GOT3 (cell line): ENCODE results near the gene LYST.
"Not testable (repeated sequence)": the region's sequence is repeated elsewhere in the genome, so short reads cannot be mapped to it uniquely, and the experiment has no call there.

Experiments
- DNase-seq: peaks from one replicate; lab custom pipeline; 2025; ENCODE audit warnings: mixed read lengths; lab: John Stamatoyannopoulos, UW

The LYST gene

DNA sequence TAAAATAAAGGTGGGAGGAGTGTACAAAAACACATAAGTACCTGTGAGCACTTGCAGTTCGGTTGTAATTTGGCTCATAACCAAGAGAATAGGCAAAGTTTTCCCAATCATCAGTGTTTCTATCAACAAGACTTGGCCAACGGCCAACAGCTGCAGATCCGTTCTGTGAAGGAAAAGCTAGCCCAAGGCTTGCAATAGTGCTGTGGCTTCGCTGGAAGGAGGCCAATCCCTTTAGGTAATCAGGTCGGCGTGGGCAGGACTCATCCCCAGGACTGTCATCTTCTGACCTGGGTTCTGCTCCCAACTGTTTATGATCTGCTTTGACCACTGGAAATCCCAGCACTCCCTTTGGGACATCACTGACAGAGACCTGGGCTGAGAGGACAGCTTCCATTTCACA lies 107.8 kb downstream of the LYST start:
- no peak for DNase-seq

DNA sequence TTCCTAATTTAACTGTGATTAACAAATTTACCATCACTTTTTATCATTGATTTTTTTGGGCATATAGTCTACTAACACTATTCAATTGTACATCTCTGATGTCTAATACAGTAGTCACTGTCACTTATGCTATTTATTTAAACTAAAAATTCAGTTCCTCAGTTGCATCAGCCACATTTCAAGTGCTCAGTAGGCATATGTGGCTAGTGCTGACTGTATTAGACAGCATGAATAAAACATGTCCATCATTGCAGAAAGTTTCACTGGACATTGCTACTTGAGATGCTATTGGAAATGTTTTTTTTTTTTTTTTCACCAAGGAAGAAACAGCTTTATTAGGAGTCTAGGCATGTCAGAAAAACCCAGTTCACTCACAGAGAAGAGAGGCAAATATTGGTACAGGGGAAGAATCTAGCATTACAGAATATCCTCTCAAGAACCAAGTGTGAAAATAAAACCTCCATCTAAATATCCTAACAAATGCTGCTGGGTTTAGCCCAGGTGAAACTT lies 109.1 kb downstream of the LYST start:
- DNase-seq: no peak

DNA sequence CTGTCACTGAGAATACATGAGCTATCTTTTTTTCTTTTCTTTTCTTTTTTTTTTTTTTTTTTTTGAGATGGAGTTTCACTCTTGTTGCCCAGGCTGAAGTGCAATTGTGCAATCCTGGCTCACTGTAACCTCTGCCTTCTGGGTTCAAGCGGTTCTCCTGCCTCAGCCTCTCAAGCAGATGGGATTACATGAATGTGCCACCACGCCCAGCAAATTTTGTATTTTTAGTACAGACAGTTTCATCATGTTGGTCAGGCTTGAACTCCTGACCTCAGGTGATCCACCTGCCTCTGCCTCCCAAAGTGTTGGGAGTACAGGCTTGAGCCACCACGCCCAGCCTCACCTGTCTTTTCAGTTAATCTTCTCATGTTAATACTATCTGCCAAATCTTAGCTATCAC lies 112.5 kb downstream of the LYST start:
- not testable (repeated sequence) for DNase-seq

DNA sequence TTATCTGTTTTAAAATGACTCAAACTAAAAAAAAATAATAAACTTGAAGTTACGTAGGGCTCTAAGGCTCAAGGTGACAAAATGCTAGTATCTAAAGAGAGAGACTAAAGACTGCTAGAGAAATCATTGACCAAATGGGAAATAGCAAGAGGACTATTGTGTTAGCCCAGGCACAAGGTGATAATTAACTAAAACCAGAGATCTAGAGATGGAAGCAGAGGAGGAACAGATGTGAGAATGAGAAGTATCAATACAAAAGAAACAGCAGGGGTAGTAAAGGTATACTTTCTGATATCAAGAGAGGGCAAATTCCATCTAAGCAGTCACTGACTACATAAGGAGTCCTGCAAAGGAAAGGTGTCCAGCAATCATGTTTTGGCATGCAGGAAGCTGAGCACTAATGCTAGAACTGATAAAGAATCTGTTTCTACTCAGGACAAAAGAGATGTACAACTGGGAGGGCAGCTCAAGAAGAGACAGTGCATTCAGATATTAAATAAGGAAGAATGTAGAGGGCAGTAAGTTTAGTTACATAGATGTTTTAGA lies 116.9 kb downstream of the LYST start:
- no peak for DNase-seq

DNA sequence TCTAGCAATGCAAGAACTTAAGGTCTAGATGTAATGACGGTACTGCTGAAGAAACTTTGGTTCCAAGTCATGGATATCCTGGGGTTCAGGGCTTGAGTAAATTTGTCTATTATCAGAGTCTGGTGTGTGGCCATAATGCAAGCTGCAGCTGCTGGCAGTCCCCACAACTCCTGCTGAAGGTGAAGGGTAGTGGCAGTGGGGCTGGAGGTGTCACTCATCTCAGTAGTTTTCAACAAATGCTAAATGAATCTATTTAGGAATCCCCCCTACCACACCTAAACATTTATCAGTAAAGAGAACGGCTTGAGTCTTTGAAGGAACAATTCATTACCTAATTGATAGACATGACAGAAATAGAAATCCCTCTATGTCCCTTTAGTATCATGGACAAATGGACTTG lies 118.0 kb downstream of the LYST start:
- no peak for DNase-seq

DNA sequence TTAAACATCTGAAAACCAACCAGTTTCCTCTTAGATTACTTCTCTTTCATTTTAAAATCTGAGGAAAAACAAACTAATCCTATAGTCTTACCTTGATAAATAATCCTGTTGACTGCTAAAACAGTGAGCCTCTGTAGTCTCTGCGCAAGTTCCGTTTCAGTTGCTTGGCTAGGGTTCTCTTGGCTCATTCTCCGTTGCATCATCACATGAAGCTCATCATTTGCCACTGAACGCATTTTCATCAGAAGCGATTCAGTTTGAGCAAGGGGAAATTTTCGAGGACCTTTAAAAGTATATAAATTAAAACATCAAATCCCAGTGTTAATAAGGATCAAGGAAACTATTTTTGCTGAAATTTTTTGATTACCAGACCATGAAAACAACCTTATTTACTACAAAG lies 120.5 kb downstream of the LYST start:
- no peak for DNase-seq

DNA sequence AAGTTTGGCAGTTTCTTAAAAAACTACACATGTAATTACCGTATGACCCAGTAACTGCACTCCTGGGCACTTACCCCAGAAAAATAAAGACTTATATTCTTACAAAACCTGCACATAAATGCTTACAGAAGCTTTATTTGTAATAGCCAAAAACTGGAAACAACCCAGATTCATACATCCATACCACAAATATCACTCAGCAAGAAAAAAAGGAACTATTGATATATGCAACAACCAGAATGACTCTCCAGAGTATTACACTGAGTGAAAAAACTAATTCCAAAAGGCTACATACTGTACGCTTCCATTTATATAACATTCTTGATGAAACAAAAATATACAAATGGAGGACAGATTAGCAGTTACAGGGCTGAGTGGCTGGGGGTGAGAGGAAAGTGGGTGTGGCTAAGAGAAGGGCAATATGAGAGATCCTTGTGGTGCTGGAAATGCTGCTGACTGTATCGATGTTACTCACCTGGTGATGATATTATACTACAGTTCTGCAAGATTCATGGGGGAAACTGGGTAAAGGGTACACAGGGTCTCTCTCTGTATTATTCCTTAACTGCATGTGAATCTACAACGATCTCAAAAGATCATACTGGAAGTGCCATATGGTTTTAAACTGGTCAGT lies 121.1 kb downstream of the LYST start:
- no peak for DNase-seq

DNA sequence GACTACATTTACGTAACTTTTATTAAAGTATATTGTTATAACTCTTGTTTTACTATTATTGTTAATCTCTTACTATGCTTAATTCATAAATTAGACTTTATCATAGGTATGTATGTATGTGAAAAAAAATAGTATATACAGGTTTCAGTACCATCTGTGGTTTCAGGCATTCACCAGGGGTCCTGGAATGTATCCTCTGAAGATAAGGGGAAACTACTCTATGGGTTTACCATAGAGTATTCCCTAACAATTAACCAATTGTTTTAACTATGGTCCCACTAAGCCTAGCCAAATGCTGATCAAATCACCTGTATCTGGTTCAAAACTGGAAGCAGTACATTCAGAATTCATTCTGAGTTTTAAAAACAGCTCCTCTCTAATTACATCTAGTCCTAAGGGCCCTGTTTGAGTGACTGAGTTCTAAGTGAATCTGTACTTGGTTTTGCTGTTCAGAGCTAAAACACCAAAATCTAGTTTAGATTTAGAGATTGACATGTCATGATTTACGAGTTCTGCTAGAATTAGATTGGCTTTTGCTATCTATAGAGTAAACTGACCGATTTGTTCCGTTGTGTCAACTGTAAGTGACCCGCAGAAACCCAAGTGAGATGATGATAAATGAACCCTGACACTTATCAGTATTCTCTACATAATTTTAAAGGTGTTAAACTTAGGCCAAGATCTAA lies 123.6 kb downstream of the LYST start:
- DNase-seq: no peak

DNA sequence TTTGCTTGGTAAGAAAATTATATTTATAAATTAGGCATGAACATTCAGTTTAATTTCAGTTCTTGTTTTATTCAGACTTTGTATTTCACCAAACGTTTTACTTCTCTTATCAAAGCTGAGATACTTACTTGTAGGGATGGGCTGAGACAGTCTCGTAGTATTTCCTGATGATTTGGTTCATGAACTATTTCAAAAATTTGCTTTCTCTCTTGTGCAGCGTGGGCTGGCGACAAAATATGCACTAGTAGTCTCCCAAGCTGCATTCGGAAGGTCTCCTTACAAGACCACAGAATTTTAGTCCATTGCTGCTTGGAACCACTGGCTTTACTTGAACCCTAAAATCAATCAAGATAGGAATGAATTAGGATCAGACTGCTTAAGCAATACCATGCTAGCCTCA lies 125.4 kb downstream of the LYST start:
- no peak for DNase-seq

DNA sequence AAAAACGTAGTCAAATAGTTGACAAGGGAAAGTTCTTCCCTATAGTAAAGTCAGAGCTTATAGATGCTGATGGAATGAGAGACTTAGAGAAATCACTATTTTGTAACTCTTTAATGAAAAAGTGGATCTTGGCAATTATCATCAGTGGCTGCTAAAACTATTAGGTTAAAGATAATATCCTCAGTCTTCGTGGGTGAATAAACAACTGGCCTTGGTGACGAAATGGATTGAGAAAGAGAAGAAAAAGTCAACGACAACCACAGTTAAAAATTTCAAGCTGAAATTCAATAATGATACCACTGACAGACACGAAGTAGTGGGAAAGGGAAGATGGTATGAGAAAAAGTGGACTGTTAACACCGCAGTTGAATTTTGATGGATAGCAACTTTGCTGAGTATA lies 127.1 kb downstream of the LYST start:
- no peak for DNase-seq

DNA sequence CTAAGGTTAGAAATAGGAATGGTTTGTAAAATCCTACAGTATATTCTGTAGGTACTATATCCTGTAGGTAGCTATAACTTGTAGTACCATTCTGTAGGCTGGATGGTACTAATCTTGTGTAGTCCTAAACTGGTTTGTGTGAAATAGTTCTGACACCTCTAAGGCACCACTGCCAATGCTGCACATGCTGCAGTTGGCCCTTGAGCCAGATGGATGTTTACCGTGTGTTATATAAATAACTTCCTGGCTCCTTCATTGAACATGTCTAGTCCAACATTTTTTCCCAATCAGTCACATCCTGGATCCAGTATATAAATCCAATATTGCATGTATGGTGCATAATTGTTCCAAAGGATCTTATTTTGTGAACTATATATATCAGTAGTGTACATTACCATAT lies 127.6 kb downstream of the LYST start:
- no peak for DNase-seq

DNA sequence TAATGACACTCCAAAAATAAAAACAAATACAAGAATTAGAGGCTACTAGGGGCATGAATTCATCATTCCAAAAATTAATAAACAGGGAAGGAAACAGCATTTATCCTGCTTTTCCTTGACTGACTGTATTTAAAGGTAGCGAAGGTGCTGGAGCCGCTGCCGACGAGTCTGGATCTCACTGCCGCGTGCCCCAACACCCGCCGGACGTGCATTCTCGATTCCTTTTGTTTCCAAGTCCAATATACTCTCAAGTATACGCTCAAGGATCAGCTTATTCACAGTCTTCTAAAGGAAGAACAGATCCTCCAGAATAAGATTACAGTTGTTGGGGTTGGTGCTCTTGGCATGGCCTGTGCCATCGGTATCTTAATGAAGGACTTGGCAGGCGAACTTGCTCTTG lies 129.0 kb downstream of the LYST start:
- DNase-seq: no peak

DNA sequence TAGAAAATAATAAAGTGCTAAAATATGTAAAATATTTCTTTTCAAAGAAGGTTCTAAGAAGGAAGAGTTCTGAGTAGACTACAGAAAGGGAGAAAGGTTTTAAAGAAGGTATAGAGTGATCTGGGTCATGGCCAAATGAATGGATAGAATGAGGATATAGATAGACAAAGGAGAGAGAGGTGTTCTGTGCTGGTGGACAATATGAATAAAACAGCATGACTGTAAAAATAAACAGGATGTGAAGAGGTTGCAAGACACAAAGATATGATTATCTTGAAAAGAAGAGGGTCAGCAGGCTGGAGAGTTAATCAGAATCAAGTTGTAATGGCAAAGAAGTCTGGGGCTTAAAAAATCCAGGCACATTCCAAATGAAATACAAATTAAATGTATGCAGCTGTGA lies 130.4 kb downstream of the LYST start:
- DNase-seq: no peak

DNA sequence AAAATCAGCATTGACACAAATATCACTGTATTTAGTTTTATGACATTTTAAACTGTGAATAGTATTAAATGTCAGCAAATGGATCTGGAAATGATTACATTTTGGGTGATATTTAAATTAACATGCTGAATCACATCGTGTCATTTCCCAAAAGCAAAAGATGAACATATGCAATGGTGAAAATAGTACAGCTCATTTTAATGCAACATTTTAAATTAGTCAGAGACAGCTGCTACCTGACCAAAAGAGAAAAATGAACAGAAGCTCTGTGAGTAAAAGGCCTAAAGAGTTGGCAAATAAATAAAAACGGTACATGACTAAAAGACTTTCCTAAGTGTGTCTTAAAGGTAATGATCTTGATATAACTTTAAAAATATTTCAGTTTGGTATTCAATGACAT lies 131.1 kb downstream of the LYST start:
- no peak for DNase-seq

DNA sequence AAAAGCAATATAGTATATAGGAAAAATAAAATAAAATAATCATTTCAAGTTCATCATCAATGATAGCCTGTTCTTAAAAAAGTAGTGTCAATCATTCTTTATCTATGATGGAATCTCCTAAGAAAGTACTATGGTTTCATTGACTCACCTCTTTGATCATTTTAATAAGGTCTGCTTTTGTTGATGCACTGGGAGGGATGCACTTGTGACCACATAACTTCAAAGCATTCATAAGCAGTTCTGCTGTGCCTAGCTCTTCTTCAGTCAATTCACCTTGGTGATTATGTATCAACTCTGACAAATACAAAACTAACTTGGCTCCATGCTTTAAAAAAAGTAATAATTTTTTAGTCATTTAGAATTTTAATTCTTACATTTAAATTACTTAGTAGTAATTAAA lies 132.4 kb downstream of the LYST start:
- DNase-seq: no peak

DNA sequence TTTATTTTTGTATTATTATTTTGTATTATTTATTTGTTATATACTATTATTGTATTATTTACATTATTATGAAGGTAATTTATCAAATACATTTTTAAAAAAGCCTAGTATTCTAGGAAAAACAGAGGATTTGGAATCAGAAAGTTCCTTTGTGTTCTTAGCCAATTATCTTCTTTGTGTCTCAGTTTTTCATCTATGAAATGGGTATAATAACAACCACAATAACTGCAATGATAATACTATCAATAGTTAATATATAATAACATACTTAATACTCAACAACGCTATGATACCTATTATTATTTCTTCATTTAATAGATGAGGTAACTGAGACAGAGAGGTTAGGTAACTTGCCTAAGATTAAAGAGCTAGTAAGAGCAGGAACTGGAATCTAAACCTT lies 136.7 kb downstream of the LYST start:
- no peak for DNase-seq

DNA sequence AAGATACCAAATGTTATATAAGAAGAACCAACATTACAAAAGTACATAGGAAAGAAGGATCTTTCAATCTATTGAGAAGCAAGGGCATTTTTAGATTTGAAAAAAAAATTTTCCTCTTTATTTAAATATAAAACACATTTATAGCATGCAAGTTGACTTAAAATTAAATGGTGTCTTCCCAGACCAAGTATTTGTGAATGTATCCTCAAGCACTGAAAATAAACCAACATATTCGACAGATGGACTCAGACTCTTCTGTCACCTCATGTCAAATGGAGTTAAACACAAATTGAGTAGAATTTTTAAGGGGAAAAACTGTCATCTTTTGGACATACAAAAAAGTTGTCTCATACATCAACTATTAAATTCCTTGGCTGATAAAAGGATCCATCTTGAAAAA lies 140.1 kb downstream of the LYST start:
- DNase-seq: no peak

DNA sequence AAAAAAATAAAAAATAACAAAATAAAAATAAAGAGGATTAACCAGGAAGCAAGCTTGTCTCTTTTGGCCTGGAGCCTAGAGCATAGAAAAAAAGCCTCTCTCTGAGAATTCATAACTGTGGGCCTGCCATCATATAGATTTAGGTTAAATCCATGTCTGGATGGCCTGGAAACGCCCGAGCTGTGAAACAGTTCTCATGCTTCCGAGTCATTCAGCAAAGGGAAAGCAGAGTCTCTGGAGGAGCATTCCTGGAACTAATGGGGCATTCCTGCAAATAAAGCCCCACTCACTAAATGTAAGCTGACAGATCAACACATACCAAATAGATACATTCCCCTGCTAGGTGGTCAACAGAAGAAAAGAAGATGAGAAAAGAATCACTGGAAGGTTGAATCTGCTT lies 141.3 kb downstream of the LYST start:
- no peak for DNase-seq

DNA sequence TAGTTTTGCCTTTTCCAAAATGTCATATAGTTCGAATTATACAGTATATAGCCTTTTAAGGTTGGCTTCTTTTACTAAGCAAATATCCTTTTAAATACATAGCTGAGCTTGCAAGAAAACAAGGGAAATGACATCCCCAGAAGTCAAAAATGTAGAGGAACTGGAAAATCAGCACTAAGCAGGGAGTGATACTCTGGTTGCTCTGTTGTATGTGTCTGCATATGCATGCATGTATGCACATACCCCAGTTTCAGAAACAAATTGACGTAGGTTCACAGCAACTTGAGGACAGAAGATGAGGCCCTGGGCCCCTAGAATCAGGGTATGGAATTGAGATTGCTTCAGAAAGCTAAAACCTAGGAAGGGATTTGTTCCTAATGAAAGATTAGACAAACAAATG lies 142.0 kb downstream of the LYST start:
- DNase-seq: no peak

DNA sequence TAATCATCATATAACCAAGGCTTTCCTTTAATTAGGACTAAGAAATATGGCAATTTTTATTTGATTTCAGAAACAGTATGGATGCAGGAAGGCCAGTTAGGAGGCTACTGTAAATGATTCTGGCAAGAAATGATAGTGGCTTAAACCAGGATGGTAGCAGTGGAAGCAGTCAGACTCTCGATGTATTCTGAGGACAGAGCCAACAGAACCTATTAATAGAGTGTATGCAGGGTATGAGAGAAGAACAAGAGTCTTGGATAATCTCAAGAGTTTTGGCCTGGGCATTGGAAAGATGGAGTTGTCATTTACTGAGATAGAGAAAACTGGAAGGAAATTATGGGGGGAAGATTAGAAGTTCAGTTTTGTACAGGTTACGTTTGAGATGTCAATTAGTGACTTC lies 143.8 kb downstream of the LYST start:
- no peak for DNase-seq

DNA sequence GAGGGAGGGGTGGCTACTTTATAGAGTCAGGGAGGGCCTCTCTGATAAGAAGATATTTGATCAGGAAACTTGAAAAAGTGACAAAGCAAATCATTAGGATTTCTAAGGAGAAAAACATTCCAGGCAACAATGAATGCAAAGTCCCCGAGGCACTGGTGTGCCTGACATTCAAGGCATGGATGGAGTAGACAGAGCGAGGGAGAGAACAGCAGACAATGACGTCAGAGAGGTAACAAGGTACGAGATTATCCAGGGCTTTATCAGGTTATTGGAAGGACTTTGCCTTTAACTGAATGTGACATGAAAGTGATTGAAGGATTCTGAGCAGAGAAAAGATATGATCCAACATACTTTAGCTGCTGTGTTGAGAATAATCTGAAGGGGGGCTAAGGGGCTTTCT lies 144.7 kb downstream of the LYST start:
- no peak for DNase-seq

DNA sequence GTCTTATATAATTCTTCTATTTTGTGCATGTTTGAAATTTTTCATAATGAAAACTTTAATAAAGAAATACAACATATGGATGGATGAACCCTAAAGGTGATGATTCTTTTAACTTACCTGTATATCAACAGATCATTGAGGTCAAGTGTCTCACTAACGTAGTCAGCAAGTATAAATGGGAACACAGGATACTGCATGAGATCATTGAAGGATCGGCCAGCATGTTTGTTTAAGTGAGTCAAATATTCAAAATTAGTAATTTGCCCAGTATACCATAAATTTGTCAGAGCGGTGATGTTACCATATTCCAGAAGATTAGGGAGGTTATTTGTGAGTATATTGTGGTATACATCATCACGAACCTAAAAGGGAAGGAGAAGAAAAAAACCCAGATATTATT lies 146.2 kb downstream of the LYST start:
- no peak for DNase-seq

DNA sequence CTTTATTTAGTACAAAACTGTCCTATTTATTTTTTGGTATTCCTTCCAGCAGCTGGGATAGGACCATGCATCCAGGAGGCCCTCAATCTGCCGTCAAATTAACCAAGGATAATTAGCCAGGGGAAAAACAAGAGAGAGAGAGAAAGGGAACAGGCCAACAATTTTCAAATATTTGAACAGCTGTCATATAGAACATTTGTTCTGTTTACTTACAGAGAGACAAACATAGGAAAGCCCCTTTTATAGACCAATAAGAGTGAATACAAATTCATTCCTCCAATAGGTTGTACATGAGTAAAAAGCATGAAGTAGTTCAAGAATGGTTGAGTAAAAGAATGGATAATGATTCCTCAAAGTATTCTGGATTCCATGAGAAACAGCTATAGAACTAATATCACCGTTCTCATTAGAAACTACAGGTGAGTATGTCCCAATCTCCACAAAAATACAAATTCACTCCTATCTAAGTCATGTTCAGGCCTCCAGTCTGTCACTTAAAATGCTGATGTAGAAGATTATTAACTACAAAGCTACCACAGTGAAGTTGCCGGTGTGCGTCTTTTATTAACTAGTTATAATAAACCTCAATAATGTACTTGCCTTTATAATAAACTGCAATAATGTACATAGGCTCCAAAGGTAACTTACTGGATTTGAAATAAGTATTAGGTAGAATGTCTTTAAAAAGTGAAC lies 152.4 kb downstream of the LYST start:
- DNase-seq: no peak
